ENCODE results near the gene DAP. TPM values are rescaled to one million over a fixed set of nuclear protein-coding genes. Genes with fewer than 3 reads are reported as not detected.
"Not testable (repeated sequence)": the region's sequence is repeated elsewhere in the genome, so short reads cannot be mapped to it uniquely, and the experiment has no call there.

Gene DAP
- total RNA-seq, 4 donors from 2014 or later = 2.4 to 11.7 (median 3.6) TPM

- H3K27ac ChIP-seq = no peak overlapping the region
- H3K27me3 ChIP-seq = no peaks in the 10 kb centered on the region
- in situ Hi-C loops (cut with MboI; ENCODE audit: low sequenced_read_pairs in 4 of 4) = loop anchor here in 2 of 4 donors (25.0 kb wide), 1 partner anchor 358 kb away; no protein-coding TSS in a partner anchor
- no peak for DNase-seq
- TF ChIP-seq CTCF (IDR thresholded peaks at IDR 0.05 in 4 of 5, conservative IDR thresholded peaks at IDR 0.05 in 1 of 5) (no peak), POLR2A (IDR thresholded peaks at IDR 0.05) (no peak)
- H3K4me1 ChIP-seq = no peaks in the 10 kb centered on the region
- H3K9me3 ChIP-seq = no peaks in the 10 kb centered on the region
- no peak overlapping the region for H3K4me3 ChIP-seq
- intact Hi-C loops (cut with DNase I; ENCODE audit: low total_unique reads) = no loop called here
- ATAC-seq = no peak
- H3K36me3 ChIP-seq = no peaks in the 10 kb centered on the region
Observed at GRCh38 chr5:10645146-10645545, 115.9 kb downstream of the DAP start.

- DNase-seq (no peak), ATAC-seq (no peak)
- Histone ChIP-seq H3K9me3 (no peaks in the 10 kb centered on the region), H3K4me3 (no peak overlapping the region), H3K27me3 (no peaks in the 10 kb centered on the region), H3K27ac (no peak overlapping the region), H3K4me1 (no peaks in the 10 kb centered on the region), H3K36me3 (no peaks in the 10 kb centered on the region)
- in situ Hi-C loops (cut with MboI; ENCODE audit: low sequenced_read_pairs in 4 of 4) = loop anchor here in 2 of 4 donors (25.0 kb wide), 1 partner anchor 357 kb away; no protein-coding TSS in a partner anchor
- intact Hi-C loops (cut with DNase I; ENCODE audit: low total_unique reads) = no loop called here
- TF ChIP-seq CTCF (IDR thresholded peaks at IDR 0.05 in 4 of 5, conservative IDR thresholded peaks at IDR 0.05 in 1 of 5) = no peak
- TF ChIP-seq POLR2A (IDR thresholded peaks at IDR 0.05) = no peak
Observed at GRCh38 chr5:10644192-10644591, 116.8 kb downstream of the DAP start.

GRCh38 chr5:10642367-10642766, 118.7 kb downstream of the DAP start:
- Histone ChIP-seq H3K9me3 (no peaks in the 10 kb centered on the region), H3K4me3 (no peak overlapping the region), H3K27ac (no peak overlapping the region), H3K4me1 (no peaks in the 10 kb centered on the region), H3K27me3 (no peaks in the 10 kb centered on the region), H3K36me3 (no peaks in the 10 kb centered on the region)
- ATAC-seq (no peak), DNase-seq (no peak)
- in situ Hi-C loops (cut with MboI; ENCODE audit: low sequenced_read_pairs in 4 of 4) = loop anchor here in 2 of 4 donors (25.0 kb wide), 1 partner anchor 355 kb away; no protein-coding TSS in a partner anchor
- TF ChIP-seq CTCF (IDR thresholded peaks at IDR 0.05 in 4 of 5, conservative IDR thresholded peaks at IDR 0.05 in 1 of 5) (no peak), POLR2A (IDR thresholded peaks at IDR 0.05) (no peak)
- intact Hi-C loops (cut with DNase I; ENCODE audit: low total_unique reads) = no loop called here

- no peak for DNase-seq
- no peaks in the 10 kb centered on the region for H3K27me3 ChIP-seq
- no peak for ATAC-seq
- no peak overlapping the region for H3K27ac ChIP-seq
- no peaks in the 10 kb centered on the region for H3K36me3 ChIP-seq
- TF ChIP-seq POLR2A (IDR thresholded peaks at IDR 0.05) = no peak
- H3K4me3 ChIP-seq = no peak overlapping the region
- in situ Hi-C loops (cut with MboI; ENCODE audit: low sequenced_read_pairs in 4 of 4) = loop anchor here in 2 of 4 donors (25.0 kb wide), 1 partner anchor 353 kb away; no protein-coding TSS in a partner anchor
- no peaks in the 10 kb centered on the region for H3K9me3 ChIP-seq
- no peaks in the 10 kb centered on the region for H3K4me1 ChIP-seq
- intact Hi-C loops (cut with DNase I; ENCODE audit: low total_unique reads) = no loop called here
Observed at GRCh38 chr5:10639846-10640368, 121.1 kb downstream of the DAP start.

GRCh38 chr5:10638723-10639122, 122.3 kb downstream of the DAP start:
- H3K27me3 ChIP-seq; ATAC-seq; H3K36me3 ChIP-seq; H3K9me3 ChIP-seq; intact Hi-C loops (cut with DNase I; ENCODE audit: low total_unique reads); H3K4me3 ChIP-seq; H3K27ac ChIP-seq; H3K4me1 ChIP-seq; DNase-seq: not testable (repeated sequence)
- in situ Hi-C loops (cut with MboI; ENCODE audit: low sequenced_read_pairs in 4 of 4) = loop anchor here in 2 of 4 donors (25.0 kb wide), 1 partner anchor 351 kb away; no protein-coding TSS in a partner anchor
